Neural progenitor cell (in vitro differentiated cells): ENCODE results near the gene GATA2. TPM values are rescaled to one million over a fixed set of nuclear protein-coding genes. Genes with fewer than 3 reads are reported as not detected.

Source experiments
- DNase-seq: peaks from one replicate; pipeline ENCODE4 v3.0.0-alpha.2; 2016; ENCODE audit warnings: low spot score
- H2AFZ ChIP-seq: fragments of 200-600 bp; sonication (generic); replicated peaks from 2 replicates; pipeline ENCODE4 v1.6.1; 2016; ENCODE audit warnings: antibody characterized with exemption
- H3F3A ChIP-seq: fragments of 200-600 bp; sonication (generic); 2 replicates; pipeline ENCODE4 v1.6.1; 2016; ENCODE audit warnings: antibody characterized with exemption, low read depth
- H3K27ac ChIP-seq: fragments of 200-600 bp; sonication (generic); 2 replicates; pipeline ENCODE4 v1.5.1; 2016; ENCODE audit warnings: mild to moderate bottlenecking
- H3K27me3 ChIP-seq: fragments of 200-600 bp; sonication (generic); 2 replicates; pipeline ENCODE4 v1.6.1; 2016; ENCODE audit warnings: mild to moderate bottlenecking, moderate library complexity
- H3K36me3 ChIP-seq: fragments of 200-600 bp; sonication (generic); 2 replicates; pipeline ENCODE4 v1.5.1; 2016
- H3K4me1 ChIP-seq: fragments of 200-600 bp; sonication (generic); 2 replicates; pipeline ENCODE4 v1.6.1; 2016; ENCODE audit warnings: mixed run types
- H3K4me2 ChIP-seq: fragments of 200-600 bp; sonication (generic); 2 replicates; pipeline ENCODE4 v1.6.1; 2016
- H3K4me3 ChIP-seq: fragments of 200-600 bp; sonication (generic); 2 replicates; pipeline ENCODE4 v1.5.1; 2016
- H3K79me2 ChIP-seq: fragments of 200-600 bp; sonication (generic); 2 replicates; pipeline ENCODE4 v1.6.1; 2016; ENCODE audit warnings: low read depth
- H3K9ac ChIP-seq: fragments of 200-600 bp; sonication (generic); 2 replicates; pipeline ENCODE4 v1.6.1; 2016
- H3K9me3 ChIP-seq: fragments of 200-600 bp; sonication (generic); 2 replicates; pipeline ENCODE4 v1.5.1; 2016; ENCODE audit warnings: low read depth
- H4K20me1 ChIP-seq: fragments of 200-600 bp; sonication (generic); 2 replicates; pipeline ENCODE4 v1.6.1; 2016; ENCODE audit warnings: low read depth
- H3K27ac Mint-ChIP-seq: 3 replicates; pipeline ENCODE4 v1.8.0; 2021; ENCODE audit warnings: mixed read lengths
- H3K27me3 Mint-ChIP-seq: 2 replicates; pipeline ENCODE4 v1.8.0; 2022; ENCODE audit warnings: low read depth, mild to moderate bottlenecking, inconsistent platforms, moderate library complexity, mixed read lengths; ENCODE audit not compliant: insufficient read depth
- H3K36me3 Mint-ChIP-seq: 3 replicates; pipeline ENCODE4 v1.8.0; 2021; ENCODE audit warnings: mixed read lengths
- H3K4me1 Mint-ChIP-seq: 3 replicates; pipeline ENCODE4 v1.8.0; 2021; ENCODE audit warnings: mixed read lengths
- H3K4me3 Mint-ChIP-seq: 3 replicates; pipeline ENCODE4 v1.8.0; 2021; ENCODE audit warnings: mild to moderate bottlenecking, moderate library complexity, mixed read lengths
- H3K9me3 Mint-ChIP-seq: 3 replicates; pipeline ENCODE4 v1.8.0; 2020; ENCODE audit warnings: mixed read lengths
- CTCF ChIP-seq: fragments of 200-600 bp; sonication (generic); IDR thresholded peaks from 2 replicates; pipeline ENCODE4 v1.5.1; 2017; ENCODE audit warnings: antibody characterized with exemption, mild to moderate bottlenecking
- EZH2 ChIP-seq: fragments of 200-600 bp; sonication (generic); IDR thresholded peaks from 2 replicates; pipeline ENCODE4 v1.6.1; 2017; ENCODE audit warnings: antibody characterized with exemption, mild to moderate bottlenecking, moderate library complexity
- EZH2phosphoT487 ChIP-seq: fragments of 200-600 bp; sonication (generic); IDR thresholded peaks from 2 replicates; pipeline ENCODE4 v1.6.1; 2017; ENCODE audit warnings: antibody characterized with exemption
- total RNA-seq: library from RNA; depleted of rRNA; stranded (reverse); fragments of >200 nt; gene quantifications from 2 replicates; pipeline ENCODE4 v1.2.3, GENCODE V29; 2015; ENCODE audit warnings: low replicate concordance

Gene GATA2
- total RNA-seq, 1 donor from 2014 or later: not detected

DNA sequence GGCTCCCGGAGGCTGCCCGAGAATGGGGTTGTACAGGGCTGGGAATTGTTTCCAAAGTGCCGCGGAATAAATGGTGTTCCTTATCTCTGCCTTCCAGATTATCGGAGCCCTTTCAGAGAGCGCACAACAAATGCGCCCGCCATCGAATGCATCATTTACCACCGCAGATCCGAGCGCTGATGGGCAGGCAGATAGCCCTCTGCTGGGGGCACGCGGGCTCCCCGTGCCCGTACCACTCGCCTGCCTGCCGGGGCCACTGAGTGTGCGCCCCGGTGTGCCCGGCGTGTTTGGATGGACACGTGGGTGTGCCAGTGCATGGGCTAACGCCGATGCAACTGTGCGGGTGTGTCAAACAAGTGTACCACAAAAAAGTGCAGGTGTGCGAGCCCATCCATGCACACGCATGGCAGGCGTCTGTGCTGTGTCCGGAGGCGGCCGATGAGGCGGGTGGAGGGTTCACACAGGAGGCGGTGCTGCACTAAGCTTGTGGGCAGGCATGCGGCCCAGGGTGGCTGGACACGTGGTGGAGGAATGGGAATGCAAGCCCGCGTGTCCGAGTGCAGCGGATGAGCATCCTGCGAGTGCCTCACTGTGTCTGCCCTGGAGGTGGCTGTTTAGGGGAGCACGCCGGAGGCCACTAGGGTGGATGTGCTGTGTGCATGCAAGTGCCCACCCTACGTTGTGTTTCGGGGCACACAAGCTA is 3.8 kb upstream of the GATA2 start:
- peaks cover 65% of the 10 kb centered on the region for H3K27me3 Mint-ChIP-seq
- Histone ChIP-seq H3K27ac (no peak overlapping the region), H4K20me1 (peaks cover 52% of the 10 kb centered on the region), H3F3A (peaks cover 9% of the 10 kb centered on the region), H3K4me1 (peaks cover 22% of the 10 kb centered on the region), H3K9ac (no peak overlapping the region), H3K27me3 (peaks cover 100% of the 10 kb centered on the region), H2AFZ (no peak overlapping the region), H3K36me3 (no peaks in the 10 kb centered on the region), H3K79me2 (no peaks in the 10 kb centered on the region), H3K4me3 (peak overlapping the region; percentile 68), H3K9me3 (no peaks in the 10 kb centered on the region), H3K4me2 (peak overlapping the region; percentile 76)
- no peaks in the 10 kb centered on the region for H3K36me3 Mint-ChIP-seq
- H3K27ac Mint-ChIP-seq: no peak overlapping the region
- peak; percentile 58 for DNase-seq
- peak overlapping the region; percentile 84 for H3K4me3 Mint-ChIP-seq
- peaks cover 5% of the 10 kb centered on the region for H3K9me3 Mint-ChIP-seq
- TF ChIP-seq EZH2 (peak; percentile 98), EZH2phosphoT487 (peak; percentile 96), CTCF (peak; percentile 7)
- peaks cover 24% of the 10 kb centered on the region for H3K4me1 Mint-ChIP-seq

- H3K4me3 ChIP-seq: no peak overlapping the region
- H3K4me2 ChIP-seq: peak overlapping the region; percentile 76
- peaks cover 11% of the 10 kb centered on the region for H3F3A ChIP-seq
- no peak overlapping the region for H3K27ac Mint-ChIP-seq
- H3K36me3 Mint-ChIP-seq: no peaks in the 10 kb centered on the region
- H3K27me3 ChIP-seq: peaks cover 100% of the 10 kb centered on the region
- H3K9me3 Mint-ChIP-seq: peaks cover 5% of the 10 kb centered on the region
- no peak overlapping the region for H2AFZ ChIP-seq
- TF ChIP-seq EZH2 (no peak), CTCF (no peak), EZH2phosphoT487 (peak; percentile 20)
- no peaks in the 10 kb centered on the region for H3K36me3 ChIP-seq
- H3K4me1 ChIP-seq: peaks cover 25% of the 10 kb centered on the region
- H3K9me3 ChIP-seq: no peaks in the 10 kb centered on the region
- H3K79me2 ChIP-seq: no peaks in the 10 kb centered on the region
- H3K4me1 Mint-ChIP-seq: peaks cover 24% of the 10 kb centered on the region
- H3K27me3 Mint-ChIP-seq: peaks cover 72% of the 10 kb centered on the region
- peak; percentile 36 for DNase-seq
- H3K4me3 Mint-ChIP-seq: peak overlapping the region; percentile 84
- no peak overlapping the region for H3K27ac ChIP-seq
- peaks cover 58% of the 10 kb centered on the region for H4K20me1 ChIP-seq
- no peak overlapping the region for H3K9ac ChIP-seq
Observed at GRCh38 chr3:128496019-128496601, 3.1 kb upstream of the GATA2 start.

GRCh38 chr3:128495435-128495970 is 2.5 kb upstream of the GATA2 start:
- Histone ChIP-seq H2AFZ (no peak overlapping the region), H3K4me2 (no peak overlapping the region), H3K9me3 (no peaks in the 10 kb centered on the region), H3K27ac (no peak overlapping the region), H4K20me1 (peaks cover 64% of the 10 kb centered on the region), H3K4me3 (no peak overlapping the region), H3F3A (peaks cover 17% of the 10 kb centered on the region), H3K4me1 (peaks cover 25% of the 10 kb centered on the region), H3K9ac (no peak overlapping the region), H3K36me3 (no peaks in the 10 kb centered on the region), H3K27me3 (peaks cover 100% of the 10 kb centered on the region), H3K79me2 (no peaks in the 10 kb centered on the region)
- Mint-ChIP-seq H3K4me3 (peak overlapping the region; percentile 4), H3K36me3 (no peaks in the 10 kb centered on the region), H3K27ac (no peak overlapping the region), H3K4me1 (peaks cover 27% of the 10 kb centered on the region), H3K9me3 (peaks cover 5% of the 10 kb centered on the region), H3K27me3 (peaks cover 77% of the 10 kb centered on the region)
- no peak for DNase-seq
- TF ChIP-seq CTCF (no peak), EZH2phosphoT487 (no peak), EZH2 (no peak)
